HEK293T (cell line): ENCODE data around the gene CCDC80.

Experiments
- ARNT ChIP-seq: fragments of 450-650 bp; IDR thresholded peaks from 2 replicates; pipeline ENCODE4 v1.6.1; 2017; ENCODE audit warnings: mild to moderate bottlenecking
- BHLHE40 ChIP-seq: fragments of 450-650 bp; IDR thresholded peaks from 2 replicates; pipeline ENCODE4 v1.6.1; 2016; ENCODE audit warnings: mild to moderate bottlenecking, moderate library complexity, borderline replicate concordance
- FOXA1 ChIP-seq: fragments of 450-650 bp; IDR thresholded peaks from 2 replicates; pipeline ENCODE4 v1.6.1; 2016; ENCODE audit warnings: mild to moderate bottlenecking
- FOXM1 ChIP-seq: fragments of 450-650 bp; IDR thresholded peaks from 2 replicates; pipeline ENCODE4 v1.6.1; 2017; ENCODE audit warnings: mild to moderate bottlenecking, borderline replicate concordance
- HDGF ChIP-seq: fragments of 450-650 bp; IDR thresholded peaks from 2 replicates; pipeline ENCODE4 v1.6.1; 2017; ENCODE audit warnings: antibody characterized with exemption, borderline replicate concordance
- SP1 ChIP-seq: fragments of 450-650 bp; IDR thresholded peaks from 2 replicates; pipeline ENCODE4 v1.6.1; 2017
- ZNF384 ChIP-seq: fragments of 450-650 bp; IDR thresholded peaks from 2 replicates; pipeline ENCODE4 v1.6.1; 2016

GRCh38 chr3:112656043-112656442 is 15.1 kb upstream of the CCDC80 start:
- no peak for TF ChIP-seq FOXM1
- TF ChIP-seq ARNT, result no peak
- TF ChIP-seq HDGF, result no peak
- TF ChIP-seq SP1, result no peak
- TF ChIP-seq BHLHE40, result no peak
- TF ChIP-seq FOXA1, result no peak
- no peak for TF ChIP-seq ZNF384
